HG03097 (cell line): Measurements from ENCODE around the gene PRKACG.
A peak's percentile ranks its signal among the peaks of the same experiment; 100 is the strongest.

Experiments used
- ATAC-seq: cut with Tn5 transposase; IDR thresholded peaks from one replicate; pipeline ENCODE4 v1.9.1; 2021; ENCODE audit not compliant: unreplicated experiment, low FRiP score

Gene PRKACG

GRCh38 chr9:68983522-68984424 is 30.1 kb downstream of the PRKACG start:
- no peak for ATAC-seq

- no peak for ATAC-seq
These were observed 30.9 kb downstream of the PRKACG start for GRCh38 chr9:68983008-68983411.

- peak; percentile 51 for ATAC-seq
These were observed 32.1 kb downstream of the PRKACG start for GRCh38 chr9:68981789-68982188.

GRCh38 chr9:68980341-68980914 is 33.5 kb downstream of the PRKACG start:
- no peak for ATAC-seq

GRCh38 chr9:68979538-68980314 is 34.2 kb downstream of the PRKACG start:
- peak; percentile 30 for ATAC-seq

- no peak for ATAC-seq
These were observed 35.4 kb downstream of the PRKACG start for GRCh38 chr9:68978501-68978900.

- no peak for ATAC-seq
These were observed 35.8 kb downstream of the PRKACG start for GRCh38 chr9:68978066-68978465.

GRCh38 chr9:68975365-68976043 is 38.4 kb downstream of the PRKACG start:
- ATAC-seq = no peak

GRCh38 chr9:68974901-68975300 is 39.0 kb downstream of the PRKACG start:
- ATAC-seq = no peak

- peak; percentile 64 for ATAC-seq
These were observed 39.5 kb downstream of the PRKACG start for GRCh38 chr9:68974431-68974830.

GRCh38 chr9:68973619-68974018 is 40.3 kb downstream of the PRKACG start:
- ATAC-seq = no peak

GRCh38 chr9:68970151-68970550 is 43.8 kb downstream of the PRKACG start:
- ATAC-seq = no peak

GRCh38 chr9:68969538-68969937 is 44.4 kb downstream of the PRKACG start:
- ATAC-seq = no peak

GRCh38 chr9:68967800-68968199 is 46.1 kb downstream of the PRKACG start:
- ATAC-seq = no peak

- peak; percentile 45 for ATAC-seq
These were observed 47.4 kb downstream of the PRKACG start for GRCh38 chr9:68966496-68966944.

GRCh38 chr9:68964765-68965164 is 49.1 kb downstream of the PRKACG start:
- ATAC-seq = no peak

- ATAC-seq = no peak
These were observed 49.8 kb downstream of the PRKACG start for GRCh38 chr9:68964102-68964541.

- ATAC-seq = no peak
These were observed 50.5 kb downstream of the PRKACG start for GRCh38 chr9:68963416-68963815.
